ENCODE measurements around the gene FLYWCH2. TPM values are rescaled to one million over a fixed set of nuclear protein-coding genes. Genes with fewer than 3 reads are reported as not detected.

Gene FLYWCH2
- total RNA-seq, 4 donors from 2014 or later, result 19.5 to 54.5 (median 30.2) TPM

DNA sequence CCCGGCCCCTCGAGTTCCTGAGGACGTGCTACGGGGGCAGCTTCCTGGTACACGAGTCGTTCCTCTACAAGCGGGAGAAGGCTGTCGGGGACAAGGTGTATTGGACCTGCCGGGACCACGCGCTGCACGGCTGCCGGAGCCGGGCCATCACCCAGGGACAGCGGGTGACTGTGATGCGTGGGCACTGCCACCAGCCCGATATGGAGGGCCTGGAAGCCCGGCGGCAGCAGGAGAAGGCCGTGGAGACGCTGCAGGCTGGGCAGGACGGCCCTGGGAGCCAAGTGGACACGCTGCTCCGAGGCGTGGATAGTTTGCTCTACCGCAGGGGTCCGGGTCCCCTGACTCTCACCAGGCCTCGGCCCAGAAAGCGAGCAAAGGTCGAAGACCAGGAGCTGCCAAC is 50.1 kb downstream of the FLYWCH2 start:
- no peak overlapping the region for H3K4me3 ChIP-seq
- H3K27ac ChIP-seq, result no peak overlapping the region
- H3K27me3 ChIP-seq, result no peaks in the 10 kb centered on the region
- no peak for ATAC-seq
- no peak for DNase-seq
- intact Hi-C loops (cut with DNase I; ENCODE audit: low total_unique reads) (no loop called here), in situ Hi-C loops (cut with MboI; ENCODE audit: low sequenced_read_pairs in 4 of 4) (no loop called here)
- TF ChIP-seq POLR2A (IDR thresholded peaks at IDR 0.05), result no peak
- no peak for TF ChIP-seq CTCF (IDR thresholded peaks at IDR 0.05 in 4 of 5, conservative IDR thresholded peaks at IDR 0.05 in 1 of 5)
- peaks cover 0 to 59% of the 10 kb centered on the region in 2 donors for H3K36me3 ChIP-seq
- H3K9me3 ChIP-seq, result no peaks in the 10 kb centered on the region
- no peaks in the 10 kb centered on the region for H3K4me1 ChIP-seq

DNA sequence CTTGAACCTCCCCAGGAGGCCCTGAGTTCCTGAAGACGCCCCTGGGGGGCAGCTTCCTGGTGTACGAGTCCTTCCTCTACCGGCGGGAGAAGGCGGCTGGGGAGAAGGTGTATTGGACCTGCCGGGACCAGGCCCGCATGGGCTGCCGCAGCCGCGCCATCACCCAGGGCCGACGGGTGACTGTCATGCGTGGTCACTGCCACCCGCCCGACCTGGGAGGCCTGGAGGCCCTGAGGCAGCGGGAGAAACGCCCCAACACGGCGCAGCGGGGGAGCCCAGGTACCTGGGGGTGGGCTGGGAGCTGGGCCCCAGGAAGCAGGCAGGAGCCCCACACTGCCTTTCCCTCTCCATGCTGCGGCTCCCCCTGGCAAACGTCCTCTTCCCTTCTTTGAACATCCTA is 50.7 kb downstream of the FLYWCH2 start:
- no peaks in the 10 kb centered on the region for H3K27me3 ChIP-seq
- no peaks in the 10 kb centered on the region for H3K9me3 ChIP-seq
- no peak for ATAC-seq
- H3K27ac ChIP-seq, result no peak overlapping the region
- in situ Hi-C loops (cut with MboI; ENCODE audit: low sequenced_read_pairs in 4 of 4) (no loop called here), intact Hi-C loops (cut with DNase I; ENCODE audit: low total_unique reads) (no loop called here)
- H3K36me3 ChIP-seq, result peaks cover 0 to 64% of the 10 kb centered on the region in 2 donors
- TF ChIP-seq CTCF (IDR thresholded peaks at IDR 0.05 in 4 of 5, conservative IDR thresholded peaks at IDR 0.05 in 1 of 5) (no peak), POLR2A (IDR thresholded peaks at IDR 0.05) (no peak)
- no peaks in the 10 kb centered on the region for H3K4me1 ChIP-seq
- no peak for DNase-seq
- H3K4me3 ChIP-seq, result no peak overlapping the region

- H3K4me1 ChIP-seq, result no peaks in the 10 kb centered on the region
- intact Hi-C loops (cut with DNase I; ENCODE audit: low total_unique reads), result no loop called here
- H3K4me3 ChIP-seq, result no peak overlapping the region
- peaks cover 0 to 71% of the 10 kb centered on the region in 2 donors for H3K36me3 ChIP-seq
- no peak for TF ChIP-seq CTCF (IDR thresholded peaks at IDR 0.05 in 4 of 5, conservative IDR thresholded peaks at IDR 0.05 in 1 of 5)
- in situ Hi-C loops (cut with MboI; ENCODE audit: low sequenced_read_pairs in 4 of 4), result no loop called here
- H3K9me3 ChIP-seq, result no peaks in the 10 kb centered on the region
- DNase-seq (no peak), ATAC-seq (no peak)
- no peak overlapping the region for H3K27ac ChIP-seq
- no peaks in the 10 kb centered on the region for H3K27me3 ChIP-seq
Measured at GRCh38 chr16:2934450-2934849, 51.4 kb downstream of the FLYWCH2 start.

DNA sequence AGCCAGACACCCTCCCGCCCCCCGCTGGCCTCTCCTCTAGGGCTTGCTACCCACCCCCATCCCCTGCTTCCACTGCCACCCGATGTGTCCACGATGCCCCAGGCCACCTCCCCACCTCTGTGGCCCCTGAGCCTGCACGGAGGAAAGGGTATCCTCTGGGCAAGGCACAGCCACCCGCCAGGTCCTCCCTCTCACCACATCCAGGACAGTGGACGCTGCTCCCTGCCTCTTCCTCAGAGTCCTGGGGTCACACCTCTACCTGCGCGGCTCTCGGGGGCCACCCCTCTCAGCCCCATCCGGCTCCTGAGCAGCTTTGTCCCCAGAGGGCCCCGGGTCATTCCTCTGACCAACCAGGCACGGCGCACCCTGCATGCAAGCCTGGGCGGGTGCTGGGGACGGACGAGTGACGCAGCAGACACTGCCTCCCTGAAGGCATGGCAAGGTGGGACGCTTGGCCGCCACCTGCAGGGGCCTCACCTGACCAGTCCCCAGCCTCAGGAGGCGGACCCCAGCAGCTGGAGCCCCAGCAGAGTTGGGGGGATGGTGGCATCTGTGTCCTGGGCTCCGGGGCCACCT is 53.5 kb downstream of the FLYWCH2 start:
- intact Hi-C loops (cut with DNase I; ENCODE audit: low total_unique reads), result no loop called here

More for the DNA sequence above, 53.5 kb downstream of the FLYWCH2 start:
- no peak for TF ChIP-seq CTCF (IDR thresholded peaks at IDR 0.05 in 4 of 5, conservative IDR thresholded peaks at IDR 0.05 in 1 of 5)
- no peak for TF ChIP-seq POLR2A (IDR thresholded peaks at IDR 0.05)
- ATAC-seq, result no peak
- Histone ChIP-seq H3K9me3 (no peaks in the 10 kb centered on the region), H3K27me3 (no peaks in the 10 kb centered on the region), H3K4me1 (peaks cover 0 to 3% of the 10 kb centered on the region in 2 donors), H3K36me3 (peaks cover 0 to 79% of the 10 kb centered on the region in 2 donors), H3K27ac (no peak overlapping the region), H3K4me3 (no peak overlapping the region)
- in situ Hi-C loops (cut with MboI; ENCODE audit: low sequenced_read_pairs in 4 of 4), result no loop called here
- DNase-seq, result no peak
